Lower leg skin (tissue), 4 donors: ENCODE data around the gene RPL32. TPM values are rescaled to one million over a fixed set of nuclear protein-coding genes. Genes with fewer than 3 reads are reported as not detected.

Experiments used
- DNase-seq, 2 donors: peaks; one replicate each; pipeline ENCODE4 v3.0.0-alpha.2; 2019; ENCODE audit warnings: low spot score in 2 of 2
- H3K4me3 ChIP-seq: fragments of 200-600 bp; sonication (generic); 2 replicates; pipeline ENCODE4 v1.5.1; 2017; ENCODE audit warnings: mild to moderate bottlenecking, low read depth; ENCODE audit not compliant: poor library complexity, severe bottlenecking
- POLR2A ChIP-seq, 2 donors: fragments of 450-650 bp; IDR thresholded peaks; one replicate each; pipeline ENCODE4 v1.6.1; 2016 to 2017; ENCODE audit warnings: antibody characterized with exemption in 2 of 2, mild to moderate bottlenecking in 1 of 2, moderate library complexity in 1 of 2
- WGBS, 2 donors: methylation state at CpG; one replicate each; pipeline ENCODE4 v1.1.5; 2018; 5-methylcytosine and 5-hydroxymethylcytosine counted together
- intact Hi-C: fragments of 100-400 bp; cut with DNase I; formaldehyde crosslinking; loops from one replicate; pipeline ENCODE4 v1.15.0; 2023; ENCODE audit warnings: low total_unique reads
- total RNA-seq, 4 donors: library from RNA; depleted of rRNA; stranded (reverse); fragments of >200 nt; gene quantifications; one replicate each; pipeline ENCODE4 v1.1.0, GENCODE V29; 2016
- TF ChIP-seq, protein P1 (sequence below), 3 donors: fragments of 450-650 bp; IDR thresholded peaks; one replicate each; pipeline ENCODE4 v1.5.1; 2016; ENCODE audit warnings: antibody characterized with exemption in 3 of 3, mild to moderate bottlenecking in 3 of 3, moderate library complexity in 2 of 3

Gene RPL32
- total RNA-seq, 4 donors from 2014 or later: 1,042 to 3,119 (median 2,671) TPM

DNA sequence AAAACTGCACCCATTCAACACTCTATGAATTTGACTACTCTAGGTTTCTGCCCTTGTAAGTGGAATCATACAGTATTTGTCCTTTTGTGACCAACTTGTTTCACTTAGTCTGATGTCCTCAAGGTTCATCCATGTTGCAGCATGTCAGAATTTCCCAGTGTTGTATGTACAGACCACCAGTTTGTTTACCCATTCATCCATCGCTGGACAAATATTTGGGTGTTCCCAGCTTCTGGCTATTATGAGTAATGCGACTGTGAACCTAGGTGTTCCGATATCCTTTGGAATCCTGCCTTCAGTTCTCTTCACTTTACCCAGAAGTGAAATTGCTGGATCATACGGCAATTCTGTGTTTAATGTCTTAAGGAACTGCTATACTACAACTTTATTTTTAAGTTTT, 12.6 kb downstream of the RPL32 start:
- 72 to 77% methylated on average over 4 of the region's 4 CpGs for WGBS, 2 donors
- TF ChIP-seq, protein P1, sequence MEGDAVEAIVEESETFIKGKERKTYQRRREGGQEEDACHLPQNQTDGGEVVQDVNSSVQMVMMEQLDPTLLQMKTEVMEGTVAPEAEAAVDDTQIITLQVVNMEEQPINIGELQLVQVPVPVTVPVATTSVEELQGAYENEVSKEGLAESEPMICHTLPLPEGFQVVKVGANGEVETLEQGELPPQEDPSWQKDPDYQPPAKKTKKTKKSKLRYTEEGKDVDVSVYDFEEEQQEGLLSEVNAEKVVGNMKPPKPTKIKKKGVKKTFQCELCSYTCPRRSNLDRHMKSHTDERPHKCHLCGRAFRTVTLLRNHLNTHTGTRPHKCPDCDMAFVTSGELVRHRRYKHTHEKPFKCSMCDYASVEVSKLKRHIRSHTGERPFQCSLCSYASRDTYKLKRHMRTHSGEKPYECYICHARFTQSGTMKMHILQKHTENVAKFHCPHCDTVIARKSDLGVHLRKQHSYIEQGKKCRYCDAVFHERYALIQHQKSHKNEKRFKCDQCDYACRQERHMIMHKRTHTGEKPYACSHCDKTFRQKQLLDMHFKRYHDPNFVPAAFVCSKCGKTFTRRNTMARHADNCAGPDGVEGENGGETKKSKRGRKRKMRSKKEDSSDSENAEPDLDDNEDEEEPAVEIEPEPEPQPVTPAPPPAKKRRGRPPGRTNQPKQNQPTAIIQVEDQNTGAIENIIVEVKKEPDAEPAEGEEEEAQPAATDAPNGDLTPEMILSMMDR (IDR thresholded peaks at IDR 0.05): no peak
- no peak for TF ChIP-seq POLR2A (IDR thresholded peaks at IDR 0.05)
- intact Hi-C loops: no loop called here
- no peak overlapping the region for H3K4me3 ChIP-seq
- DNase-seq: no peak

DNA sequence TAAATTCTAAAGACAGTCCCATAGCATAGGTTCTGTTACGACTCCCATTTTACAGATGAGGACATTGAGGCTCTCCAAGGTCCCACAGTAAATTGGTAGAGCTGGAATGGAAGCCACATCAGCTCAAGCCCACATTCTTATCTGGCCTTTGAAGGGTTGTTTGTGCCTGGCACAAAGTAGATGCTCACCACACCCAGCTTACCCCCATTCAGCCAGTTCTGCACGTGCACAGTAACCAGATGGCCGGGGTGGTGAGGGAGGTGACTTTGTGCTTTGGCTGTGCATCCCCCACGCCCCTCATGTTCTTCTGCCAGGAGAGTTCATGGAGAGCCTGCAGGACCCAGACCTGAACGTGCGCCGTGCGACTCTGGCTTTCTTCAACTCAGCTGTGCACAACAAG, 16.2 kb downstream of the RPL32 start:
- TF ChIP-seq, protein P1 (IDR thresholded peaks at IDR 0.05): no peak
- TF ChIP-seq POLR2A (IDR thresholded peaks at IDR 0.05): no peak
- DNase-seq: no peak
- WGBS, 2 donors: 54 to 68% methylated on average over 8 of the region's 8 CpGs
- no peak overlapping the region for H3K4me3 ChIP-seq
- intact Hi-C loops: no loop called here

DNA sequence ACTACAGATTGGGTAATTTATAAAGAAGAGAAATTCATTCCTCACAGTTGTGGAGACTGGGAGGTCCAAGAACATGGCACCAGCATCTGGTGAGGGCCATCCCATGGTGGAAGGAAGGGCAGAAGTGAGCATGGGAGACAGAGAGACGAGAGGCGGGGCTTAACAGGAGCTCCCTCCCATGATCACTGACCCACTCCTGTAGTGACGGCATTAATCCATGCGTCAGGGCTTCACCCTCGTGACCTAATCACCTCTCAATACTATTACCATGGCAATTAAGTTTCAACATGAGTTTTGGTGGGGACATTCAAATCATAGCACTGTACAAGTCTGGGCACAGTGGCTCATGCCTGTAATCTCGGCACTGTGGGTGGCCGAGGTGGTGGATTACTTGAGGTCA, 17.1 kb downstream of the RPL32 start:
- DNase-seq: no peak
- TF ChIP-seq, protein P1 (IDR thresholded peaks at IDR 0.05): no peak
- TF ChIP-seq POLR2A (IDR thresholded peaks at IDR 0.05): no peak
- WGBS, 2 donors: 86 to 93% methylated on average over 7 of the region's 7 CpGs
- intact Hi-C loops: no loop called here
- H3K4me3 ChIP-seq: no peak overlapping the region

DNA sequence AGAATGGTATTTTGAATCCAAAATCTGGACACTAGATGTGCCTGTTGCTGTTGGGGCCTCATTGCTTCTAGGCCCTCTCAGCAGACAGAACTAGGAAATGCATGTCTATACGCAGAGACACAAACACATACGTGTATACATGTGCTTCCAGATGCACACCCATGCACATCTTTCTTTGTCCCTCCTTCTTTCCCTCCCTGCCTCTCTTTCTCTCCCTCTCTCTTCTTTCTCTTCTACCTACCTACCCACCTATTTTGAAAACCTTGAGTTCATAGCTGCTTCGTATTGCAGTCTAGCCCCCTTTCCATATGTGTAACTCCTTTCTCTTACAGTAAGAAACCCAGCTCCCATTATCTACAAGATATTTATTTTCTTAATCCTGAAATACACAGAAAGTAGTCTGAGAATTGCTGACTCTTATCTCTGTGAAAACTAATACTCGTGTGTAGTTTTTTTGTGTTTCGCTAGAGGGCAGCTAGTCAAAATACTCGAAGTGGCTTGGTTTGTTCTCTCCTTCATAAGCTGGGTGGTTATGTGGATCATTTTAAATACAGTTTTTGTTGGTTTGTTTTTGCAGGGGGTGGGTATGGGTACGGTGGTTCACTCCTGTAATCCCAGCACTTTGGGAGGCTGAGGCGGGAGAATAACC, 18.5 kb downstream of the RPL32 start:
- H3K4me3 ChIP-seq: no peak overlapping the region
- 62 to 64% methylated on average over 8 of the region's 8 CpGs for whole genome bisulfite sequencing, 2 donors
- TF ChIP-seq POLR2A (IDR thresholded peaks at IDR 0.05): no peak
- TF ChIP-seq, protein P1 (IDR thresholded peaks at IDR 0.05): no peak
- intact Hi-C loops: no loop called here
- no peak for DNase-seq

DNA sequence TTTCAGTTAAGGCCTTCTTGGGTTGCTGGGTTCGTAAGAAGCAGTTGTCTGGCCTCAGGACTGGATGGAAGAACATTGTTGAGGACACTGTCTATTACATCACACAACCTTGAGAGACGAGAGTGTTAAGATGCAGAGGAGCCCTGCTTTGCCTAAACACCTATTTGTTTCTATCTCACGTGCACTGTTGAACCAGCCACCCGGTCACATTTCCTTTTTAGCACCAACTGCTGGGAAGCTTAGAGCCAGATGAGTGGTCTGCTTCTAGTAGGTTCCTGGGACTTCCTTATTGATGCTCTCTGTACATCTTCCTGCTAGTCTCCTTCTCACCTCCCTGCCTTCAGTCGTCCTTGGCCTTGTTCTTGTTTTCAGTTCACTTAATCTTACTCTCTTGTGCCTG, 22.6 kb downstream of the RPL32 start:
- WGBS, 2 donors: 83 to 85% methylated on average over 5 of the region's 5 CpGs
- intact Hi-C loops: no loop called here
- no peak for DNase-seq
- H3K4me3 ChIP-seq: no peak overlapping the region
- TF ChIP-seq, protein P1 (IDR thresholded peaks at IDR 0.05): no peak
- TF ChIP-seq POLR2A (IDR thresholded peaks at IDR 0.05): no peak

DNA sequence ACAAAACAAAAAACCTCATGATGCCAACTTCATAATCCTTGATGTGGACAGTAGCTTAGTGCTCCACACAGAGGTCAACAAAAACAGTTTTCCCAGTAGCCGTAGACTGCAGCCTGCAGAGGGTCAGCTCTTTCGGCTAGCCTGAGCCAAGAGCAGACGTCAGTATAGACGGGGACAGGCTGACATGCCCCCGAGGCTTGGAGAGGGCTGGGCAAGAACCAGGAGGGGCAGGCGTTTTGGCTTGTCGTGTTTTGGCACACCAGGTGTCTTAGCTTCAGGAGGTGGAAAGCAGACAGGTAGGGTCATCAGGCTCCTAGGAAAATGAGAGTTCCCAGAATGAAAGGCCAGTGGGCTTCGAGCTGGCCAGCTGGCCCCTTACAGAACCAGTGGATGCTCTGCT, 23.1 kb downstream of the RPL32 start:
- intact Hi-C loops: no loop called here
- WGBS, 2 donors: 70 to 82% methylated on average over 8 of the region's 8 CpGs
- no peak overlapping the region for H3K4me3 ChIP-seq
- DNase-seq: no peak
- TF ChIP-seq, protein P1 (IDR thresholded peaks at IDR 0.05): no peak
- TF ChIP-seq POLR2A (IDR thresholded peaks at IDR 0.05): no peak
